ENCODE data around the gene MTMR3.

Gene MTMR3

GRCh38 chr22:29914165-29914564 lies 31.2 kb downstream of the MTMR3 start:
- DNase-seq (ENCODE audit: low read depth in 1 of 2, low spot score in 1 of 2): no peak

- DNase-seq (ENCODE audit: low read depth in 1 of 2, low spot score in 1 of 2): no peak
Measured at GRCh38 chr22:29914991-29915533, 32.1 kb downstream of the MTMR3 start.

GRCh38 chr22:29916007-29916544 lies 33.1 kb downstream of the MTMR3 start:
- DNase-seq (ENCODE audit: low read depth in 1 of 2, low spot score in 1 of 2): no peak

GRCh38 chr22:29917052-29917902 lies 34.3 kb downstream of the MTMR3 start:
- DNase-seq (ENCODE audit: low read depth in 1 of 2, low spot score in 1 of 2): no peak

- DNase-seq (ENCODE audit: low read depth in 1 of 2, low spot score in 1 of 2): no peak
Measured at GRCh38 chr22:29925402-29925801, 42.4 kb downstream of the MTMR3 start.

- DNase-seq (ENCODE audit: low read depth in 1 of 2, low spot score in 1 of 2): no peak
Measured at GRCh38 chr22:29926057-29926456, 43.1 kb downstream of the MTMR3 start.

GRCh38 chr22:29932136-29932535 lies 49.2 kb downstream of the MTMR3 start:
- DNase-seq (ENCODE audit: low read depth in 1 of 2, low spot score in 1 of 2): no peak

- DNase-seq (ENCODE audit: low read depth in 1 of 2, low spot score in 1 of 2): no peak
Measured at GRCh38 chr22:29933619-29934018, 50.6 kb downstream of the MTMR3 start.

GRCh38 chr22:29934596-29934995 lies 51.6 kb downstream of the MTMR3 start:
- DNase-seq (ENCODE audit: low read depth in 1 of 2, low spot score in 1 of 2): no peak

- DNase-seq (ENCODE audit: low read depth in 1 of 2, low spot score in 1 of 2): no peak
Measured at GRCh38 chr22:29936186-29936585, 53.2 kb downstream of the MTMR3 start.

- no peak for DNase-seq (ENCODE audit: low read depth in 1 of 2, low spot score in 1 of 2)
Measured at GRCh38 chr22:29937940-29938693, 55.1 kb downstream of the MTMR3 start.

GRCh38 chr22:29940526-29940925 lies 57.6 kb downstream of the MTMR3 start:
- no peak for DNase-seq (ENCODE audit: low read depth in 1 of 2, low spot score in 1 of 2)

GRCh38 chr22:29944339-29944738 lies 61.4 kb downstream of the MTMR3 start:
- no peak for DNase-seq (ENCODE audit: low read depth in 1 of 2, low spot score in 1 of 2)

GRCh38 chr22:29945435-29945834 lies 62.5 kb downstream of the MTMR3 start:
- no peak for DNase-seq (ENCODE audit: low read depth in 1 of 2, low spot score in 1 of 2)

GRCh38 chr22:29946220-29946619 lies 63.2 kb downstream of the MTMR3 start:
- DNase-seq (ENCODE audit: low read depth in 1 of 2, low spot score in 1 of 2): no peak

- DNase-seq (ENCODE audit: low read depth in 1 of 2, low spot score in 1 of 2): no peak
Measured at GRCh38 chr22:29947410-29948384, 64.7 kb downstream of the MTMR3 start.

- no peak for DNase-seq (ENCODE audit: low read depth in 1 of 2, low spot score in 1 of 2)
Measured at GRCh38 chr22:29948385-29948769, 65.4 kb downstream of the MTMR3 start.

GRCh38 chr22:29949872-29950271 lies 66.9 kb downstream of the MTMR3 start:
- no peak for DNase-seq (ENCODE audit: low read depth in 1 of 2, low spot score in 1 of 2)

- DNase-seq (ENCODE audit: low read depth in 1 of 2, low spot score in 1 of 2): no peak
Measured at GRCh38 chr22:29951791-29952413, 68.9 kb downstream of the MTMR3 start.

GRCh38 chr22:29954203-29954855 lies 71.4 kb downstream of the MTMR3 start:
- DNase-seq (ENCODE audit: low read depth in 1 of 2, low spot score in 1 of 2): no peak
